ENCODE data around the gene SDK1.

Gene SDK1

GRCh38 chr7:3495954-3496353, 194.9 kb downstream of the SDK1 start:
- Histone ChIP-seq H3K27ac (ENCODE audit: insufficient read depth, low read length, poor library complexity, severe bottlenecking) (no peak overlapping the region), H3K4me3 (ENCODE audit: insufficient read depth, low read depth, low read length, poor library complexity, severe bottlenecking) (no peak overlapping the region), H3K27me3 (replicated peaks; ENCODE audit: control insufficient read depth, insufficient read depth, low read length, poor library complexity, severe bottlenecking) (peaks cover 4% of the 10 kb centered on the region), H3K36me3 (ENCODE audit: control insufficient read depth, insufficient read depth, low read length) (no peaks in the 10 kb centered on the region), H3K4me1 (ENCODE audit: control insufficient read depth, insufficient read depth, low read length, poor library complexity, severe bottlenecking) (no peaks in the 10 kb centered on the region), H3K9me3 (ENCODE audit: control insufficient read depth, low read length) (no peaks in the 10 kb centered on the region)
- DNase-seq, result no peak

GRCh38 chr7:3497796-3498195, 196.7 kb downstream of the SDK1 start:
- DNase-seq, result no peak

GRCh38 chr7:3501671-3502070, 200.6 kb downstream of the SDK1 start:
- Histone ChIP-seq H3K36me3 (ENCODE audit: control insufficient read depth, insufficient read depth, low read length) (no peaks in the 10 kb centered on the region), H3K27ac (ENCODE audit: insufficient read depth, low read length, poor library complexity, severe bottlenecking) (no peak overlapping the region), H3K27me3 (replicated peaks; ENCODE audit: control insufficient read depth, insufficient read depth, low read length, poor library complexity, severe bottlenecking) (peaks cover 4% of the 10 kb centered on the region), H3K9me3 (ENCODE audit: control insufficient read depth, low read length) (no peaks in the 10 kb centered on the region), H3K4me3 (ENCODE audit: insufficient read depth, low read depth, low read length, poor library complexity, severe bottlenecking) (no peak overlapping the region), H3K4me1 (ENCODE audit: control insufficient read depth, insufficient read depth, low read length, poor library complexity, severe bottlenecking) (no peaks in the 10 kb centered on the region)
- no peak for DNase-seq

More at GRCh38 chr7:3497796-3498195, 196.7 kb downstream of the SDK1 start:
- H3K9me3 ChIP-seq (ENCODE audit: control insufficient read depth, low read length), result no peaks in the 10 kb centered on the region
- no peak overlapping the region for H3K4me3 ChIP-seq (ENCODE audit: insufficient read depth, low read depth, low read length, poor library complexity, severe bottlenecking)
- no peaks in the 10 kb centered on the region for H3K4me1 ChIP-seq (ENCODE audit: control insufficient read depth, insufficient read depth, low read length, poor library complexity, severe bottlenecking)
- H3K36me3 ChIP-seq (ENCODE audit: control insufficient read depth, insufficient read depth, low read length), result no peaks in the 10 kb centered on the region
- H3K27me3 ChIP-seq (replicated peaks; ENCODE audit: control insufficient read depth, insufficient read depth, low read length, poor library complexity, severe bottlenecking), result peaks cover 4% of the 10 kb centered on the region
- no peak overlapping the region for H3K27ac ChIP-seq (ENCODE audit: insufficient read depth, low read length, poor library complexity, severe bottlenecking)

DNA sequence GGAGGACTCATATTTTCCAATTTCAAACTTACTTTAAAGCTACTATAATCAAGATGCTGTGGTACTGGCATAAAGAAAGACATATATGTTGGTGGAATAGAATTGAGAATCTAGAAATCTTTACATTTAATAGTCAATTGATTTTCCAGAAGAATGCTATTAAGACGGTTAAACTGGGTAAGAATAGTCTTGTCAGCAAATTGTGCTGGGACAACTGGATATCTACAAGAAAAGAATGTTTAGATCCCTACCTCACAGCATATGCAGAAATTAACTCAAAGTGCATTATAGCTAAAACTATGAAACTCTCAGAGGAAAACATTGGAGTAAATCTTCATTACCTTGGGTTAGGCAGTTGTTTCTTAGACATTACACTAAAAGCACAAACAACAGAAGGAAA, 203.3 kb downstream of the SDK1 start:
- no peaks in the 10 kb centered on the region for H3K9me3 ChIP-seq (ENCODE audit: control insufficient read depth, low read length)
- H3K36me3 ChIP-seq (ENCODE audit: control insufficient read depth, insufficient read depth, low read length), result no peaks in the 10 kb centered on the region
- no peaks in the 10 kb centered on the region for H3K4me1 ChIP-seq (ENCODE audit: control insufficient read depth, insufficient read depth, low read length, poor library complexity, severe bottlenecking)
- no peaks in the 10 kb centered on the region for H3K27me3 ChIP-seq (replicated peaks; ENCODE audit: control insufficient read depth, insufficient read depth, low read length, poor library complexity, severe bottlenecking)
- no peak overlapping the region for H3K27ac ChIP-seq (ENCODE audit: insufficient read depth, low read length, poor library complexity, severe bottlenecking)
- DNase-seq, result no peak
- no peak overlapping the region for H3K4me3 ChIP-seq (ENCODE audit: insufficient read depth, low read depth, low read length, poor library complexity, severe bottlenecking)

DNA sequence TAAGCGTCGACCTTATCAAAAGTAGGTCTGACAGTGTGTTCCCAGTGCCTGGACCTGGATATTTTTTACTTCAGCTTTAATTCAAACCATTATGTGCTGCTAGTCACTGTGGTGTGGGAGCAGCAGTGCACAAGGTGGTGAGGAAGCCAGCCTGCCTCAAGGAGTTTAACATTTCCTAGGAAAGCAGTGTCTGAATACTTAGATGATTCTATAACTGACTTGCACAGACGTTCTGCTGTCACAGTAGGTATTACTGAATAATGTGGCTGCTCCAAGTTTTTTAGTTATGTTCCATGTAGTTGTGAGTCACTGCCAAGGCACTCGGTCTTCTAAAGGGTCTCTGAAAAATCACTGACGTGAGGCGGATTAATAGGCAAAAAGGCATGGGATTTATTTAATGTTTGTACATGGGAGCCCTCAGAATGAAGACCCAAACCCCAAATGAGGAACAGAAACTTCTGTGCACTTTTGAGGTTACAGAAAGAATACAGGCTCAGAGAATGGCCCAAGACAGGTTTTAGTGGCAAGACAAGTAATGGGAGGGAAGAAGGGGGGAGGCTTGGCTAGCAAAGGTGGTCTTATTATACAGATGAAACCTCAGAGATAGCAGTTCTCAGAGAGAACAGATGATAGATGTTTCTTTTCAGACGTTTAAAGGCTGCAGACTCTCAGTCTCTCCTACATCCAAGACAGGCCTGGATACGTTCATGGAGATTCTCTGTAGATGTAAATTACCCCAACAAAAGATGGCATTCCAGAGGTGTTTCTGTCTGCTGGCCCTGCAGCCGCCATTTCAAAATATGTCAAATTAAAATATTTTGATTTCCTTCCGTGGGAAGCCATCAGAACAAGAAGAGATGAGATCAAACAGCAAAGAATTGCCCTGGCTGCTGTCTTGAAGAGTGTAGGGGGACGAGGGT, 209.3 kb downstream of the SDK1 start:
- H3K27ac ChIP-seq (ENCODE audit: insufficient read depth, low read length, poor library complexity, severe bottlenecking), result no peak overlapping the region
- DNase-seq, result no peak
- no peak overlapping the region for H3K4me3 ChIP-seq (ENCODE audit: insufficient read depth, low read depth, low read length, poor library complexity, severe bottlenecking)
- no peaks in the 10 kb centered on the region for H3K27me3 ChIP-seq (replicated peaks; ENCODE audit: control insufficient read depth, insufficient read depth, low read length, poor library complexity, severe bottlenecking)
- H3K9me3 ChIP-seq (ENCODE audit: control insufficient read depth, low read length), result no peaks in the 10 kb centered on the region
- no peaks in the 10 kb centered on the region for H3K36me3 ChIP-seq (ENCODE audit: control insufficient read depth, insufficient read depth, low read length)
- H3K4me1 ChIP-seq (ENCODE audit: control insufficient read depth, insufficient read depth, low read length, poor library complexity, severe bottlenecking), result no peaks in the 10 kb centered on the region

GRCh38 chr7:3517344-3517743, 216.3 kb downstream of the SDK1 start:
- Histone ChIP-seq H3K4me1 (ENCODE audit: control insufficient read depth, insufficient read depth, low read length, poor library complexity, severe bottlenecking) (no peaks in the 10 kb centered on the region), H3K36me3 (ENCODE audit: control insufficient read depth, insufficient read depth, low read length) (no peaks in the 10 kb centered on the region), H3K27ac (ENCODE audit: insufficient read depth, low read length, poor library complexity, severe bottlenecking) (no peak overlapping the region), H3K9me3 (ENCODE audit: control insufficient read depth, low read length) (no peaks in the 10 kb centered on the region), H3K27me3 (replicated peaks; ENCODE audit: control insufficient read depth, insufficient read depth, low read length, poor library complexity, severe bottlenecking) (no peaks in the 10 kb centered on the region), H3K4me3 (ENCODE audit: insufficient read depth, low read depth, low read length, poor library complexity, severe bottlenecking) (no peak overlapping the region)
- DNase-seq, result no peak

DNA sequence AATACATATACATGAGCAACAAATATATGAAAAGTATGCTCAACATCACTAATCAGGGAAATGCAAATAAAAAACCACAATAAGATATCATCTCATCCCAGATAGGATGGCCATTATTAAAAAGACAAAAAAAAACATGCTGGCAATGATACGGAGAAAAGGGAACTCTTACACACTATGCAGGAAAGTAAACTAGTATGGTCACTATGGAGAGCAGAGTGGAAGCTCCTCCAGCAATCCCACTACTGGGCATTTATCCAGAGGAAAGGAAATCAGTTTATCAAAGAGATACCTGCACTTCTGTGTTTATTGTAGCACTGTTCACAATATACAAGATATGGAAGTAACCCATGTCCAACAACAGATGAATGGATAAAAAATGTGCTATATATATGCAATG, 217.5 kb downstream of the SDK1 start:
- H3K9me3 ChIP-seq (ENCODE audit: control insufficient read depth, low read length), result no peaks in the 10 kb centered on the region

GRCh38 chr7:3520206-3520605, 219.2 kb downstream of the SDK1 start:
- H3K4me1 ChIP-seq (ENCODE audit: control insufficient read depth, insufficient read depth, low read length, poor library complexity, severe bottlenecking), result no peaks in the 10 kb centered on the region
- H3K36me3 ChIP-seq (ENCODE audit: control insufficient read depth, insufficient read depth, low read length), result no peaks in the 10 kb centered on the region
- no peak overlapping the region for H3K27ac ChIP-seq (ENCODE audit: insufficient read depth, low read length, poor library complexity, severe bottlenecking)
- no peak for DNase-seq
- H3K4me3 ChIP-seq (ENCODE audit: insufficient read depth, low read depth, low read length, poor library complexity, severe bottlenecking), result no peak overlapping the region
- no peaks in the 10 kb centered on the region for H3K27me3 ChIP-seq (replicated peaks; ENCODE audit: control insufficient read depth, insufficient read depth, low read length, poor library complexity, severe bottlenecking)
- H3K9me3 ChIP-seq (ENCODE audit: control insufficient read depth, low read length), result no peaks in the 10 kb centered on the region

More for the DNA sequence above, 217.5 kb downstream of the SDK1 start:
- Histone ChIP-seq H3K27me3 (replicated peaks; ENCODE audit: control insufficient read depth, insufficient read depth, low read length, poor library complexity, severe bottlenecking) (no peaks in the 10 kb centered on the region), H3K27ac (ENCODE audit: insufficient read depth, low read length, poor library complexity, severe bottlenecking) (no peak overlapping the region), H3K36me3 (ENCODE audit: control insufficient read depth, insufficient read depth, low read length) (no peaks in the 10 kb centered on the region), H3K4me3 (ENCODE audit: insufficient read depth, low read depth, low read length, poor library complexity, severe bottlenecking) (no peak overlapping the region), H3K4me1 (ENCODE audit: control insufficient read depth, insufficient read depth, low read length, poor library complexity, severe bottlenecking) (no peaks in the 10 kb centered on the region)
- DNase-seq, result no peak

- Histone ChIP-seq H3K4me3 (ENCODE audit: insufficient read depth, low read depth, low read length, poor library complexity, severe bottlenecking) (no peak overlapping the region), H3K36me3 (ENCODE audit: control insufficient read depth, insufficient read depth, low read length) (no peaks in the 10 kb centered on the region), H3K9me3 (ENCODE audit: control insufficient read depth, low read length) (no peaks in the 10 kb centered on the region), H3K4me1 (ENCODE audit: control insufficient read depth, insufficient read depth, low read length, poor library complexity, severe bottlenecking) (no peaks in the 10 kb centered on the region), H3K27ac (ENCODE audit: insufficient read depth, low read length, poor library complexity, severe bottlenecking) (no peak overlapping the region), H3K27me3 (replicated peaks; ENCODE audit: control insufficient read depth, insufficient read depth, low read length, poor library complexity, severe bottlenecking) (no peaks in the 10 kb centered on the region)
- DNase-seq, result no peak
These were observed 226.6 kb downstream of the SDK1 start for GRCh38 chr7:3527496-3528124.

DNA sequence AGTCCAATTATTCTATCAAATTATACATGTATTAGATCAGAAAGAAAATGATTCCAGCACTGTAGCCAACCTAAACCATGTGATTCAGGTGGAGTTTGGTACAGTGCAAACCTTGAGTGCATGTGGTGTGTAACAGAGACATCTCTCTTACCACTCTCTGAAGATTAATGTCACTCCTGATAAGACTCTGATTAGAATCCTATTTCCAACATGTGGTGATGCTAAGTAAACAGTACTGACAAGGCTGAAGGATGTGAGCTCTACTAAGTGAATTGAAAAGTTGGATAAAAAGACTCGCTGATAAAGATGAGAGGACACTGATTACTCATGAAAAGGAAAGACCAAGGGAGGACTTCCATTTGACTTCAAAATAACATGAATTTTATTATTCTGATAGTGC, 232.0 kb downstream of the SDK1 start:
- H3K4me1 ChIP-seq (ENCODE audit: control insufficient read depth, insufficient read depth, low read length, poor library complexity, severe bottlenecking), result no peaks in the 10 kb centered on the region
- DNase-seq, result no peak

More for the DNA sequence above, 232.0 kb downstream of the SDK1 start:
- Histone ChIP-seq H3K36me3 (ENCODE audit: control insufficient read depth, insufficient read depth, low read length) (no peaks in the 10 kb centered on the region), H3K9me3 (ENCODE audit: control insufficient read depth, low read length) (no peaks in the 10 kb centered on the region), H3K27me3 (replicated peaks; ENCODE audit: control insufficient read depth, insufficient read depth, low read length, poor library complexity, severe bottlenecking) (no peaks in the 10 kb centered on the region), H3K27ac (ENCODE audit: insufficient read depth, low read length, poor library complexity, severe bottlenecking) (no peak overlapping the region), H3K4me3 (ENCODE audit: insufficient read depth, low read depth, low read length, poor library complexity, severe bottlenecking) (no peak overlapping the region)

Measured in effector memory CD4-positive, alpha-beta T cell (primary cell).